Measurements from ENCODE around the gene CTNNA2. TPM values are rescaled to one million over a fixed set of nuclear protein-coding genes. Genes with fewer than 3 reads are reported as not detected.

Gene CTNNA2
- total and polyA plus RNA-seq, 12 donors = 0.12 to 5.0 (median 1.4) TPM; not detected in 1

- no peaks in the 10 kb centered on the region for H3K36me3 ChIP-seq (replicated peaks in 1 of 2)
- H3K9me3 ChIP-seq (replicated peaks in 1 of 3) = no peaks in the 10 kb centered on the region
- H3K4me3 ChIP-seq = no peak overlapping the region
- no peak for DNase-seq
- intact Hi-C loops (cut with DNase I) = no loop called here
- H3K4me1 ChIP-seq (replicated peaks in 1 of 2) = no peaks in the 10 kb centered on the region
- no peak for TF ChIP-seq CTCF (IDR thresholded peaks at IDR 0.05)
- TF ChIP-seq POLR2A (IDR thresholded peaks at IDR 0.05) = no peak
- no peaks in the 10 kb centered on the region for H3K27me3 ChIP-seq
- 44 to 58% (median 51%) methylated on average over 3 of the region's 3 CpGs for WGBS, 4 donors
- H3K27ac ChIP-seq = no peak overlapping the region
These were observed 288.2 kb downstream of the CTNNA2 start for GRCh38 chr2:79801082-79801481.

GRCh38 chr2:79817288-79817687, 304.4 kb downstream of the CTNNA2 start:
- H3K4me1 ChIP-seq (replicated peaks in 1 of 2) = no peaks in the 10 kb centered on the region
- H3K36me3 ChIP-seq (replicated peaks in 1 of 2) = no peaks in the 10 kb centered on the region
- TF ChIP-seq CTCF (IDR thresholded peaks at IDR 0.05) (no peak), POLR2A (IDR thresholded peaks at IDR 0.05) (no peak)
- DNase-seq = no peak
- H3K9me3 ChIP-seq (replicated peaks in 1 of 3) = no peaks in the 10 kb centered on the region
- no peak overlapping the region for H3K27ac ChIP-seq
- H3K4me3 ChIP-seq = no peak overlapping the region
- intact Hi-C loops (cut with DNase I) = no loop called here
- H3K27me3 ChIP-seq = no peaks in the 10 kb centered on the region
- 62 to 84% (median 77%) methylated on average over 4 of the region's 4 CpGs for WGBS, 4 donors

- 55 to 78% (median 69%) methylated on average over 4 of the region's 4 CpGs for WGBS, 4 donors
- no peak for TF ChIP-seq POLR2A (IDR thresholded peaks at IDR 0.05)
- TF ChIP-seq CTCF (IDR thresholded peaks at IDR 0.05) = no peak
These were observed 307.4 kb downstream of the CTNNA2 start for GRCh38 chr2:79820281-79820680.

GRCh38 chr2:79822136-79822535, 309.3 kb downstream of the CTNNA2 start:
- H3K4me3 ChIP-seq = no peak overlapping the region
- no peak for TF ChIP-seq POLR2A (IDR thresholded peaks at IDR 0.05)
- no peaks in the 10 kb centered on the region for H3K27me3 ChIP-seq
- H3K9me3 ChIP-seq (replicated peaks in 1 of 3) = no peaks in the 10 kb centered on the region
- no peak for DNase-seq
- H3K4me1 ChIP-seq (replicated peaks in 1 of 2) = no peaks in the 10 kb centered on the region
- intact Hi-C loops (cut with DNase I) = no loop called here
- H3K27ac ChIP-seq = no peak overlapping the region
- no peaks in the 10 kb centered on the region for H3K36me3 ChIP-seq (replicated peaks in 1 of 2)
- 59 to 65% (median 62%) methylated on average over 2 of the region's 2 CpGs for WGBS, 4 donors

More at GRCh38 chr2:79820281-79820680, 307.4 kb downstream of the CTNNA2 start:
- Histone ChIP-seq H3K27me3 (no peaks in the 10 kb centered on the region), H3K36me3 (replicated peaks in 1 of 2) (no peaks in the 10 kb centered on the region), H3K9me3 (replicated peaks in 1 of 3) (no peaks in the 10 kb centered on the region), H3K27ac (no peak overlapping the region), H3K4me1 (replicated peaks in 1 of 2) (no peaks in the 10 kb centered on the region), H3K4me3 (no peak overlapping the region)
- no peak for DNase-seq
- intact Hi-C loops (cut with DNase I) = no loop called here

GRCh38 chr2:79824086-79824786, 311.4 kb downstream of the CTNNA2 start:
- TF ChIP-seq CTCF (IDR thresholded peaks at IDR 0.05) = no peak
- no peak for TF ChIP-seq POLR2A (IDR thresholded peaks at IDR 0.05)
- H3K27ac ChIP-seq = no peak overlapping the region
- DNase-seq = no peak

More at GRCh38 chr2:79824086-79824786, 311.4 kb downstream of the CTNNA2 start:
- intact Hi-C loops (cut with DNase I) = no loop called here
- no peaks in the 10 kb centered on the region for H3K4me1 ChIP-seq (replicated peaks in 1 of 2)
- H3K27me3 ChIP-seq = no peaks in the 10 kb centered on the region
- H3K36me3 ChIP-seq (replicated peaks in 1 of 2) = no peaks in the 10 kb centered on the region
- H3K9me3 ChIP-seq (replicated peaks in 1 of 3) = no peaks in the 10 kb centered on the region
- 57 to 64% (median 60%) methylated on average over 6 of the region's 6 CpGs for WGBS, 4 donors
- H3K4me3 ChIP-seq = no peak overlapping the region
